ENCODE results near the gene PLSCR2. TPM values are rescaled to one million over a fixed set of nuclear protein-coding genes. Genes with fewer than 3 reads are reported as not detected.
"Not testable (repeated sequence)": the region's sequence is repeated elsewhere in the genome, so short reads cannot be mapped to it uniquely, and the experiment has no call there.

PLSCR2 gene
- total RNA-seq, 8 experiments from 2014 or later, result not detected

- H3K4me3 ChIP-seq, result no peak overlapping the region
- no peak for ATAC-seq (replicated peaks in 6 of 8)
- no peaks in the 10 kb centered on the region for H3K4me1 ChIP-seq (replicated peaks in 1 of 2)
- WGBS, 10 experiments, result 74 to 100% (median 83%) methylated on average over 1 to 7 of the region's 9 CpGs; no CpG with 5 or more reads in 1 of the 10 experiments
- H3K27ac ChIP-seq, result no peak overlapping the region
- in situ Hi-C loops (cut with MboI; ENCODE audit: low pct_unique_long_range_greater_than_20kb in 2 of 9, low sequenced_read_pairs in 9 of 9, unreplicated experiment in 9 of 9), result no loop called here
Measured at GRCh38 chr3:146470425-146470990, 1.1 kb upstream of the PLSCR2 start.

GRCh38 chr3:146468671-146469149 lies 651 bp downstream of the PLSCR2 start:
- Histone ChIP-seq H3K4me3 (no peak overlapping the region), H3K4me1 (replicated peaks in 1 of 2) (no peaks in the 10 kb centered on the region), H3K27ac (no peak overlapping the region)
- in situ Hi-C loops (cut with MboI; ENCODE audit: low pct_unique_long_range_greater_than_20kb in 2 of 9, low sequenced_read_pairs in 9 of 9, unreplicated experiment in 9 of 9), result no loop called here
- no peak for ATAC-seq (replicated peaks in 6 of 8)
- WGBS, 10 experiments, result 7 to 100% (median 85%) methylated on average over 1 to 7 of the region's 10 CpGs

GRCh38 chr3:146468234-146468633 lies 1.1 kb downstream of the PLSCR2 start:
- H3K4me3 ChIP-seq, result no peak overlapping the region
- in situ Hi-C loops (cut with MboI; ENCODE audit: low pct_unique_long_range_greater_than_20kb in 2 of 9, low sequenced_read_pairs in 9 of 9, unreplicated experiment in 9 of 9), result no loop called here
- no peaks in the 10 kb centered on the region for H3K4me1 ChIP-seq (replicated peaks in 1 of 2)
- no peak overlapping the region for H3K27ac ChIP-seq
- ATAC-seq (replicated peaks in 6 of 8), result no peak
- WGBS, 10 experiments, result 0 to 100% (median 93%) methylated on average over 1 to 4 of the region's 4 CpGs; no CpG with 5 or more reads in 1 of the 10 experiments

DNA sequence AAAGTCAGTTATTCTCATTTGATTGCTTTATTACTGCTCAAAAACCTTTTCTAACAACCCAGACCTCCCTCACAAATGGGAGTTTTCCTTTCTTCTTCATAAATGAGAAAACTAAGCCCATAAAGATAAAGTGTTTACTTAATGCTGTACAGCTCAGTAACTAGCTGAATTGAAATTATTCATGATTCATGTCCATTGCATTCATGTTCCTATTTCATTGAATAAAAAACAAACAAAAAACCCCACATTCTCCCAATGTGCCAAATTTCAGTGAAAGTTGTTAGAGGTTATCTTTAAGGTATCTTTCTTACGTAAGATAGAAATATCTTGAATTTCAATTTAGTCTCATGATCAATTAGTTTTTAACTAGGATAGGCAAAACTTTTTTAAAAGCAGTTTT lies 2.8 kb downstream of the PLSCR2 start:
- Histone ChIP-seq H3K27ac (no peak overlapping the region), H3K4me1 (replicated peaks in 1 of 2) (no peaks in the 10 kb centered on the region), H3K4me3 (no peak overlapping the region)
- 0 to 100% (median 57%) methylated on average over 1 of the region's 1 CpG; no CpG with 5 or more reads in 1 of the 10 experiments for WGBS, 10 experiments
- in situ Hi-C loops (cut with MboI; ENCODE audit: low pct_unique_long_range_greater_than_20kb in 2 of 9, low sequenced_read_pairs in 9 of 9, unreplicated experiment in 9 of 9), result no loop called here
- no peak for ATAC-seq (replicated peaks in 6 of 8)

- H3K4me1 ChIP-seq (replicated peaks in 1 of 2), result no peaks in the 10 kb centered on the region
- WGBS, 10 experiments, result 60 to 100% (median 82%) methylated on average over 1 to 6 of the region's 6 CpGs; no CpG with 5 or more reads in 1 of the 10 experiments
- in situ Hi-C loops (cut with MboI; ENCODE audit: low pct_unique_long_range_greater_than_20kb in 2 of 9, low sequenced_read_pairs in 9 of 9, unreplicated experiment in 9 of 9), result no loop called here
- no peak overlapping the region for H3K27ac ChIP-seq
- no peak overlapping the region for H3K4me3 ChIP-seq
- peak in 2 of 8 experiments; percentile 57 to 70 for ATAC-seq (replicated peaks in 6 of 8)
Measured at GRCh38 chr3:146465693-146466465, 3.5 kb downstream of the PLSCR2 start.

- Histone ChIP-seq H3K27ac (no peak overlapping the region), H3K4me3 (no peak overlapping the region), H3K4me1 (replicated peaks in 1 of 2) (no peaks in the 10 kb centered on the region)
- WGBS, 10 experiments, result 82 to 100% (median 91%) methylated on average over 1 of the region's 1 CpG; no CpG with 5 or more reads in 3 of the 10 experiments
- in situ Hi-C loops (cut with MboI; ENCODE audit: low pct_unique_long_range_greater_than_20kb in 2 of 9, low sequenced_read_pairs in 9 of 9, unreplicated experiment in 9 of 9), result no loop called here
- no peak for ATAC-seq (replicated peaks in 6 of 8)
Measured at GRCh38 chr3:146464783-146465182, 4.6 kb downstream of the PLSCR2 start.

DNA sequence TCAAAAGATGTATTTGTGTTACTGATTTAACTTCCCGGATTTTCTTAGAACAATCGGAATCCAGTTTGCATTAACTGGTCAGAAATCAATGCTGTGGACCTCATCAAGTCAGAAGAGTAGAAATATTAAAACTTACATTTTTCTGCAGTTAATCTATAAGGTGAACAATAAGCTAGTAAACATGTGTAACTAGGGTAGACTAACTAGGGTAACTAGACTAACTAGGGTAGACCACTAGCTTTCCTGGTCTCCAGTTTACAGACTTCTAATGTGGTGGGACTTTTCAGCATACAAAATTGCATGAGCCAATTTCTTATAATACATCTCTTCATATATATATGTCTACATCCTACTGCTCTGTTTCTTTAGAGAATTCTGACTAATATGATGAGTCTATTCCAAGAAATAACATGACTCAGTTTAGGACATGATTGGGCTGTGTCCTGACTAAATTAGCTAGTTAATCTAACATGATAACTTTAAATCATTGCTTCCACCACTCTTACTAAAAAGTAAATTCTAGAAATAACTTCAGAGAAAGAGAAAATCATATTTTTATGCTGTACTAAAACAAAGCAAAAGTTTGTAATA lies 5.3 kb downstream of the PLSCR2 start:
- no peak for ATAC-seq (replicated peaks in 6 of 8)
- H3K4me3 ChIP-seq, result no peak overlapping the region
- in situ Hi-C loops (cut with MboI; ENCODE audit: low pct_unique_long_range_greater_than_20kb in 2 of 9, low sequenced_read_pairs in 9 of 9, unreplicated experiment in 9 of 9), result no loop called here
- WGBS, 10 experiments, result 67 to 100% (median 97%) methylated on average over 1 to 2 of the region's 2 CpGs; no CpG with 5 or more reads in 2 of the 10 experiments
- H3K4me1 ChIP-seq (replicated peaks in 1 of 2), result no peaks in the 10 kb centered on the region
- H3K27ac ChIP-seq, result no peak overlapping the region

DNA sequence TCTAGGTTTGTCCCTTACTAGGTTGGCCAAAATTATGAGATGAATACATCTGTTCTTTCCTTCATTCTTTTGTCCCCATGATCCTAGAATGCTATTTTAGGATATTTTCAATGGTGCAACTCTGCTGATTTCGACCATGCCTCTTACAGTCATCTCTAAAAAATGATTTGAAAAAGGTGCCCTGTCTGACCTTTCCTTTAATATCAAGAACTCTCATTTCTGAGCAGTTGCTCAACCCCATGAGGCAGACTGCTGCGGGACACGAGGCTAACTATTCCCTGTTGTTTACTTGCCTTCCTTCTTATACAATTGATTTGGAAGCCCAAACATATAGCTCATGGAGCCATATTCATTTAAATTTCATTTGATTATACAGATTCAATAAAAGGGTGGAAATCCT lies 14.6 kb downstream of the PLSCR2 start:
- in situ Hi-C loops (cut with MboI; ENCODE audit: low pct_unique_long_range_greater_than_20kb in 2 of 9, low sequenced_read_pairs in 9 of 9, unreplicated experiment in 9 of 9), result no loop called here

DNA sequence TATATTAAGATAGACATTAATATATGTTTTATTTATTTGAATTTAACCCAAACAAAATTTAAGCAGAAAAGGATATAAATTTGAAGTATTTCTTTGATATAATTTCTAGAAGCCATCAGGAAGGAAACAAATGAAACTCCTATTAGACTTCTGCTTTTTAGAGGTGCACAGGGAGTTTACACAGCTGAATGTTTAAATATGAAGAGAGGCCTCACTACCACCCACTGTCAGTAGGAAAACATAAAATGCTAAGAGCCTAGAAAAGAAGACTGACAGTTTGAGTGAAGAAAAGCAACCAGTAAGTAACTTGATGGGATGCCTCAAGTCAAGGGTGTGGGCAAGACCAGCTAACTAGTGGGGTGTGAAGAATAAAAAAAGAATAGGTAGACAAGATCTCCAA lies 19.7 kb downstream of the PLSCR2 start:
- Histone ChIP-seq H3K4me3 (no peak overlapping the region), H3K4me1 (replicated peaks in 1 of 2) (no peaks in the 10 kb centered on the region), H3K27ac (no peak overlapping the region)
- no peak for ATAC-seq (replicated peaks in 6 of 8)
- in situ Hi-C loops (cut with MboI; ENCODE audit: low pct_unique_long_range_greater_than_20kb in 2 of 9, low sequenced_read_pairs in 9 of 9, unreplicated experiment in 9 of 9), result no loop called here

More for the DNA sequence above, 14.6 kb downstream of the PLSCR2 start:
- Histone ChIP-seq H3K4me3 (no peak overlapping the region), H3K4me1 (replicated peaks in 1 of 2) (no peaks in the 10 kb centered on the region), H3K27ac (no peak overlapping the region)
- whole genome bisulfite sequencing, 10 experiments, result 25 to 100% (median 80%) methylated on average over 1 to 2 of the region's 3 CpGs; no CpG with 5 or more reads in 1 of the 10 experiments
- ATAC-seq (replicated peaks in 6 of 8), result no peak

- in situ Hi-C loops (cut with MboI; ENCODE audit: low pct_unique_long_range_greater_than_20kb in 2 of 9, low sequenced_read_pairs in 9 of 9, unreplicated experiment in 9 of 9), result no loop called here
- no peak for ATAC-seq (replicated peaks in 6 of 8)
- 20 to 83% (median 57%) methylated on average over 1 of the region's 1 CpG; no CpG with 5 or more reads in 4 of the 10 experiments for WGBS, 10 experiments
- Histone ChIP-seq H3K27ac (no peak overlapping the region), H3K4me3 (no peak overlapping the region), H3K4me1 (replicated peaks in 1 of 2) (no peaks in the 10 kb centered on the region)
Measured at GRCh38 chr3:146449076-146449475, 20.3 kb downstream of the PLSCR2 start.

DNA sequence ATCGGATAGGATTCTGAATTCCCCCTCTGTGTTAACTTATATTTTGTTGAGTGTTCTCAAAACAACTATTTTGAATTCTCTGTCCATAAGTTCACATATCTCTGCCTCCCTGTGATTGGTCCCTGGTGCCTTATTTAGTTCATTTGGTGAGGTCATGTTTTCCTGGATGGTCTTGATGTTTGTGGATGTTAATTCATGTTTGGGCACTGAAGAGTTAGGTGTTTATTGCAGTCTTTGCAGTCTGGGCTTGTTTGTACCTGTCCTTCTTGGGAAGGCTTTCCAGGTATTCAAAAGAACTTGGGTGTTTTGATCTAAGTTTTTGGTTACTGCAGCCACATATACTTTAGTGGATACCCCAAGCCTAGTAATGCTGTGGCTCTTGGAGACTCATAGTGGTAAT lies 23.3 kb downstream of the PLSCR2 start:
- H3K4me1 ChIP-seq (replicated peaks in 1 of 2), result no peaks in the 10 kb centered on the region
- in situ Hi-C loops (cut with MboI; ENCODE audit: low pct_unique_long_range_greater_than_20kb in 2 of 9, low sequenced_read_pairs in 9 of 9, unreplicated experiment in 9 of 9), result no loop called here
- no peak overlapping the region for H3K4me3 ChIP-seq
- ATAC-seq (replicated peaks in 6 of 8), result no peak
- WGBS, 10 experiments, result 50 to 100% (median 100%) methylated on average over 1 of the region's 1 CpG
- no peak overlapping the region for H3K27ac ChIP-seq

DNA sequence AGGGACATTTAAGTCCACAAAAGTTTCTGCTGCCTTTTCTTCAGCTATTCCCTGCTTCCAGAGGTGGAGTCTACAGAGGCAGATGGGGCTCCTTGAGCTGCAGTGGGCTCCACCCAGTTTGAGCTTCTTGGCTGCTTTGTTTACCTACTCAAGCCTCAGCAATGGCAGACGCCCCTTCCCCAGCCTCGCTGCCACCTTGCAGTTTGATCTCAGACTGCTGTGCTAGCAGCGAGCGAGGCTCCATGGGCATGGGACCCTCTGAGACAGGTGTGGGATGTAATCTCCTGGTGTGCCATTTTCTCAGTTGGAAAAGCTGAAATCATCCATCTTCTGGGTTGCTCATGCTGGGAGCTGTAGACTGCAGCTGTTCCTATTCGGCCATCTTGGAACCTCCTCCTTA lies 29.1 kb downstream of the PLSCR2 start:
- ATAC-seq (replicated peaks in 6 of 8); H3K27ac ChIP-seq; in situ Hi-C loops (cut with MboI; ENCODE audit: low pct_unique_long_range_greater_than_20kb in 2 of 9, low sequenced_read_pairs in 9 of 9, unreplicated experiment in 9 of 9); H3K4me3 ChIP-seq; H3K4me1 ChIP-seq (replicated peaks in 1 of 2): not testable (repeated sequence)
- 31 to 100% (median 80%) methylated on average over 1 to 5 of the region's 5 CpGs; no CpG with 5 or more reads in 3 of the 10 experiments for WGBS, 10 experiments

GRCh38 chr3:146432066-146432465 lies 37.3 kb downstream of the PLSCR2 start:
- no peak for ATAC-seq (replicated peaks in 6 of 8)
- in situ Hi-C loops (cut with MboI; ENCODE audit: low pct_unique_long_range_greater_than_20kb in 2 of 9, low sequenced_read_pairs in 9 of 9, unreplicated experiment in 9 of 9), result no loop called here
- Histone ChIP-seq H3K4me3 (no peak overlapping the region), H3K27ac (no peak overlapping the region), H3K4me1 (replicated peaks in 1 of 2) (no peaks in the 10 kb centered on the region)
- 17 to 100% (median 64%) methylated on average over 1 of the region's 1 CpG; no CpG with 5 or more reads in 3 of the 10 experiments for WGBS, 10 experiments

Data from motor neuron (in vitro differentiated cells).